ENCODE results near the gene E2F6. TPM values are rescaled to one million over a fixed set of nuclear protein-coding genes. Genes with fewer than 3 reads are reported as not detected.

The E2F6 gene
- polyA plus RNA-seq, 1 of the 3 experiments (the other 2 are of a cell fraction): 15.3 TPM

DNA sequence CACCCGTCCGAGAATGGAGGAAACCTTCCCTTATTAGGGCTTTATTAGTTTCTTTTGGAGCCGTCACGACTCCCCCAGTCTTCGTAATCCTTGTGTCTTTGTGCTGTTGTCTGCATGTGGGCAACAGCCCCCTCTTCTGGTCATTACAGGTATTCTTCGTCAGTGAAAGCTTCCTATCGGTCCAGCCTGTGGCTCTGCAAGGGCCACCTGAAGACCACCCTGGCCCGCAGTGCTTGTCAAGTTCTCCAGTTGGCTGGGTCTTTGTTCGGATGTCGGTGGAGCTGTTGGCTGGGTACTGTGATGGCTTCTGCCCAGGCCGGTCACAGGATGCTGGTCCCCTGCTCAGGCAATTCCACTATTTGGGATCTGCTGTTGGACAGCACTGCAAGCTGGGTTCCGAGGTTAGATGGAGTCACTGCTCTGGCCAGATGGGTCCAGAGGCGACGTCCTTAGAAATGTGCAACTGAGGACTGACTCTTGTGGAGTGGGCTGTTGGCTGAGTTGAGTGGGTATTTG, 19.2 kb downstream of the E2F6 start:
- Histone ChIP-seq H3K79me2 (ENCODE audit: insufficient read depth) (peaks cover 5% of the 10 kb centered on the region; the same call in 1 of the 2 replicates), H4K20me1 (ENCODE audit: insufficient read depth) (no peaks in the 10 kb centered on the region), H3K9me3 (no peaks in the 10 kb centered on the region), H3K27ac (ENCODE audit: low read depth in 2 of 2, low read length in 1 of 2) (no peak overlapping the region), H3K36me3 (replicated peaks in 1 of 2; ENCODE audit: control insufficient read depth in 1 of 2, insufficient read depth in 2 of 2, low read length in 1 of 2) (peaks cover 65 to 80% of the 10 kb centered on the region in 2 experiments), H2AFZ (ENCODE audit: low read depth) (no peak overlapping the region), H3K4me1 (ENCODE audit: control insufficient read depth in 1 of 2, insufficient read depth in 2 of 2, low read depth in 1 of 2, low read length in 1 of 2) (peaks cover 0 to 9% of the 10 kb centered on the region in 2 experiments; a peak in 1 of 4 replicates), H3K4me3 (ENCODE audit: low read depth in 2 of 2, low read length in 1 of 2) (no peak overlapping the region; a peak in 1 of 4 replicates), H3K4me2 (no peak overlapping the region), H3F3A (replicated peaks; ENCODE audit: insufficient read depth) (peaks cover 14% of the 10 kb centered on the region), H3K9ac (no peak overlapping the region), H3K9me2 (no peaks in the 10 kb centered on the region), H3K27me3 (ENCODE audit: insufficient read depth) (no peaks in the 10 kb centered on the region)
- WGBS (ENCODE audit: low lambda C conversion rate): 82% methylated on average over 13 of the region's 14 CpGs
- peak; percentile 72 for DNase-seq
- CTCF ChIA-PET: interaction anchor here (0.5 to 10.6 kb wide), 62 partner anchors 9 to 615 kb away, joined by 3 to 169 read pairs (median 4); partner anchors contain the start of genes E2F6 and ROCK2
- POLR2A ChIA-PET: interaction anchor here (0.5 kb wide), 1 partner anchor 756 kb away, joined by 3 read pairs; no protein-coding TSS in a partner anchor
- TF ChIP-seq FOSL2 (IDR thresholded peaks at IDR 0.05; ENCODE audit: borderline replicate concordance, low read depth) (no peak), SMC3 (IDR thresholded peaks at IDR 0.05; ENCODE audit: low read depth, low read length) (peak; percentile 64), NRF1 (IDR thresholded peaks at IDR 0.05; ENCODE audit: low read depth, low read length) (no peak), CHD2 (IDR thresholded peaks at IDR 0.05; ENCODE audit: low read length, partially characterized antibody) (no peak), RCOR1 (IDR thresholded peaks at IDR 0.05; ENCODE audit: low read length) (no peak), YY1 (IDR thresholded peaks at IDR 0.05; ENCODE audit: low read depth) (no peak), RAD21 (IDR thresholded peaks at IDR 0.05; ENCODE audit: low read length) (peak; percentile 85), EZH2phosphoT487 (IDR thresholded peaks at IDR 0.05; ENCODE audit: borderline replicate concordance, low read depth) (no peak), MEF2A (IDR thresholded peaks at IDR 0.05; ENCODE audit: borderline replicate concordance, low read depth) (no peak), ELF1 (IDR thresholded peaks at IDR 0.05) (no peak), FOXM1 (IDR thresholded peaks at IDR 0.05; ENCODE audit: low read depth) (no peak), TCF12 (IDR thresholded peaks at IDR 0.05) (no peak), TEAD4 (IDR thresholded peaks at IDR 0.05; ENCODE audit: borderline replicate concordance, insufficient read depth) (no peak), RFX5 (IDR thresholded peaks at IDR 0.05; ENCODE audit: low read length) (no peak), EP300 (IDR thresholded peaks at IDR 0.05; ENCODE audit: borderline replicate concordance in 1 of 2, low read depth in 1 of 2, low read length in 1 of 2) (no peak), GATA2 (CRISPR knock-in tag; IDR thresholded peaks at IDR 0.05) (no peak), NFIC (IDR thresholded peaks at IDR 0.05; ENCODE audit: borderline replicate concordance) (no peak)
- TF ChIP-seq, protein P1, sequence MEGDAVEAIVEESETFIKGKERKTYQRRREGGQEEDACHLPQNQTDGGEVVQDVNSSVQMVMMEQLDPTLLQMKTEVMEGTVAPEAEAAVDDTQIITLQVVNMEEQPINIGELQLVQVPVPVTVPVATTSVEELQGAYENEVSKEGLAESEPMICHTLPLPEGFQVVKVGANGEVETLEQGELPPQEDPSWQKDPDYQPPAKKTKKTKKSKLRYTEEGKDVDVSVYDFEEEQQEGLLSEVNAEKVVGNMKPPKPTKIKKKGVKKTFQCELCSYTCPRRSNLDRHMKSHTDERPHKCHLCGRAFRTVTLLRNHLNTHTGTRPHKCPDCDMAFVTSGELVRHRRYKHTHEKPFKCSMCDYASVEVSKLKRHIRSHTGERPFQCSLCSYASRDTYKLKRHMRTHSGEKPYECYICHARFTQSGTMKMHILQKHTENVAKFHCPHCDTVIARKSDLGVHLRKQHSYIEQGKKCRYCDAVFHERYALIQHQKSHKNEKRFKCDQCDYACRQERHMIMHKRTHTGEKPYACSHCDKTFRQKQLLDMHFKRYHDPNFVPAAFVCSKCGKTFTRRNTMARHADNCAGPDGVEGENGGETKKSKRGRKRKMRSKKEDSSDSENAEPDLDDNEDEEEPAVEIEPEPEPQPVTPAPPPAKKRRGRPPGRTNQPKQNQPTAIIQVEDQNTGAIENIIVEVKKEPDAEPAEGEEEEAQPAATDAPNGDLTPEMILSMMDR (IDR thresholded peaks at IDR 0.05): peak; percentile 95
- TF ChIP-seq, protein P2, sequence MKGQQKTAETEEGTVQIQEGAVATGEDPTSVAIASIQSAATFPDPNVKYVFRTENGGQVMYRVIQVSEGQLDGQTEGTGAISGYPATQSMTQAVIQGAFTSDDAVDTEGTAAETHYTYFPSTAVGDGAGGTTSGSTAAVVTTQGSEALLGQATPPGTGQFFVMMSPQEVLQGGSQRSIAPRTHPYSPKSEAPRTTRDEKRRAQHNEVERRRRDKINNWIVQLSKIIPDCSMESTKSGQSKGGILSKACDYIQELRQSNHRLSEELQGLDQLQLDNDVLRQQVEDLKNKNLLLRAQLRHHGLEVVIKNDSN (IDR thresholded peaks at IDR 0.05; ENCODE audit: borderline replicate concordance, low read depth): no peak
- TF ChIP-seq, protein P3, sequence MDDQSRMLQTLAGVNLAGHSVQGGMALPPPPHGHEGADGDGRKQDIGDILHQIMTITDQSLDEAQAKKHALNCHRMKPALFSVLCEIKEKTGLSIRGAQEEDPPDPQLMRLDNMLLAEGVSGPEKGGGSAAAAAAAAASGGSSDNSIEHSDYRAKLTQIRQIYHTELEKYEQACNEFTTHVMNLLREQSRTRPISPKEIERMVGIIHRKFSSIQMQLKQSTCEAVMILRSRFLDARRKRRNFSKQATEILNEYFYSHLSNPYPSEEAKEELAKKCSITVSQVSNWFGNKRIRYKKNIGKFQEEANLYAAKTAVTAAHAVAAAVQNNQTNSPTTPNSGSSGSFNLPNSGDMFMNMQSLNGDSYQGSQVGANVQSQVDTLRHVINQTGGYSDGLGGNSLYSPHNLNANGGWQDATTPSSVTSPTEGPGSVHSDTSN (IDR thresholded peaks at IDR 0.05): no peak
- TF ChIP-seq, protein P4, sequence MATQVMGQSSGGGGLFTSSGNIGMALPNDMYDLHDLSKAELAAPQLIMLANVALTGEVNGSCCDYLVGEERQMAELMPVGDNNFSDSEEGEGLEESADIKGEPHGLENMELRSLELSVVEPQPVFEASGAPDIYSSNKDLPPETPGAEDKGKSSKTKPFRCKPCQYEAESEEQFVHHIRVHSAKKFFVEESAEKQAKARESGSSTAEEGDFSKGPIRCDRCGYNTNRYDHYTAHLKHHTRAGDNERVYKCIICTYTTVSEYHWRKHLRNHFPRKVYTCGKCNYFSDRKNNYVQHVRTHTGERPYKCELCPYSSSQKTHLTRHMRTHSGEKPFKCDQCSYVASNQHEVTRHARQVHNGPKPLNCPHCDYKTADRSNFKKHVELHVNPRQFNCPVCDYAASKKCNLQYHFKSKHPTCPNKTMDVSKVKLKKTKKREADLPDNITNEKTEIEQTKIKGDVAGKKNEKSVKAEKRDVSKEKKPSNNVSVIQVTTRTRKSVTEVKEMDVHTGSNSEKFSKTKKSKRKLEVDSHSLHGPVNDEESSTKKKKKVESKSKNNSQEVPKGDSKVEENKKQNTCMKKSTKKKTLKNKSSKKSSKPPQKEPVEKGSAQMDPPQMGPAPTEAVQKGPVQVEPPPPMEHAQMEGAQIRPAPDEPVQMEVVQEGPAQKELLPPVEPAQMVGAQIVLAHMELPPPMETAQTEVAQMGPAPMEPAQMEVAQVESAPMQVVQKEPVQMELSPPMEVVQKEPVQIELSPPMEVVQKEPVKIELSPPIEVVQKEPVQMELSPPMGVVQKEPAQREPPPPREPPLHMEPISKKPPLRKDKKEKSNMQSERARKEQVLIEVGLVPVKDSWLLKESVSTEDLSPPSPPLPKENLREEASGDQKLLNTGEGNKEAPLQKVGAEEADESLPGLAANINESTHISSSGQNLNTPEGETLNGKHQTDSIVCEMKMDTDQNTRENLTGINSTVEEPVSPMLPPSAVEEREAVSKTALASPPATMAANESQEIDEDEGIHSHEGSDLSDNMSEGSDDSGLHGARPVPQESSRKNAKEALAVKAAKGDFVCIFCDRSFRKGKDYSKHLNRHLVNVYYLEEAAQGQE (IDR thresholded peaks at IDR 0.05; ENCODE audit: low read depth, low read length): no peak
- TF ChIP-seq, protein P5, sequence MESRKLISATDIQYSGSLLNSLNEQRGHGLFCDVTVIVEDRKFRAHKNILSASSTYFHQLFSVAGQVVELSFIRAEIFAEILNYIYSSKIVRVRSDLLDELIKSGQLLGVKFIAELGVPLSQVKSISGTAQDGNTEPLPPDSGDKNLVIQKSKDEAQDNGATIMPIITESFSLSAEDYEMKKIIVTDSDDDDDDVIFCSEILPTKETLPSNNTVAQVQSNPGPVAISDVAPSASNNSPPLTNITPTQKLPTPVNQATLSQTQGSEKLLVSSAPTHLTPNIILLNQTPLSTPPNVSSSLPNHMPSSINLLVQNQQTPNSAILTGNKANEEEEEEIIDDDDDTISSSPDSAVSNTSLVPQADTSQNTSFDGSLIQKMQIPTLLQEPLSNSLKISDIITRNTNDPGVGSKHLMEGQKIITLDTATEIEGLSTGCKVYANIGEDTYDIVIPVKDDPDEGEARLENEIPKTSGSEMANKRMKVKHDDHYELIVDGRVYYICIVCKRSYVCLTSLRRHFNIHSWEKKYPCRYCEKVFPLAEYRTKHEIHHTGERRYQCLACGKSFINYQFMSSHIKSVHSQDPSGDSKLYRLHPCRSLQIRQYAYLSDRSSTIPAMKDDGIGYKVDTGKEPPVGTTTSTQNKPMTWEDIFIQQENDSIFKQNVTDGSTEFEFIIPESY (IDR thresholded peaks at IDR 0.05; ENCODE audit: borderline replicate concordance, low read depth): no peak
- TF ChIP-seq, protein P6, sequence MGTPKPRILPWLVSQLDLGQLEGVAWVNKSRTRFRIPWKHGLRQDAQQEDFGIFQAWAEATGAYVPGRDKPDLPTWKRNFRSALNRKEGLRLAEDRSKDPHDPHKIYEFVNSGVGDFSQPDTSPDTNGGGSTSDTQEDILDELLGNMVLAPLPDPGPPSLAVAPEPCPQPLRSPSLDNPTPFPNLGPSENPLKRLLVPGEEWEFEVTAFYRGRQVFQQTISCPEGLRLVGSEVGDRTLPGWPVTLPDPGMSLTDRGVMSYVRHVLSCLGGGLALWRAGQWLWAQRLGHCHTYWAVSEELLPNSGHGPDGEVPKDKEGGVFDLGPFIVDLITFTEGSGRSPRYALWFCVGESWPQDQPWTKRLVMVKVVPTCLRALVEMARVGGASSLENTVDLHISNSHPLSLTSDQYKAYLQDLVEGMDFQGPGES (IDR thresholded peaks at IDR 0.05; ENCODE audit: low read depth, low read length): no peak

Data from SK-N-SH (cell line).